Measurements from ENCODE around the gene SPDYE1. TPM values are rescaled to one million over a fixed set of nuclear protein-coding genes. Genes with fewer than 3 reads are reported as not detected.
A peak's percentile ranks its signal among the peaks of the same experiment; 100 is the strongest.

The SPDYE1 gene
- total RNA-seq, 1 donor from 2014 or later = 0.13 TPM

DNA sequence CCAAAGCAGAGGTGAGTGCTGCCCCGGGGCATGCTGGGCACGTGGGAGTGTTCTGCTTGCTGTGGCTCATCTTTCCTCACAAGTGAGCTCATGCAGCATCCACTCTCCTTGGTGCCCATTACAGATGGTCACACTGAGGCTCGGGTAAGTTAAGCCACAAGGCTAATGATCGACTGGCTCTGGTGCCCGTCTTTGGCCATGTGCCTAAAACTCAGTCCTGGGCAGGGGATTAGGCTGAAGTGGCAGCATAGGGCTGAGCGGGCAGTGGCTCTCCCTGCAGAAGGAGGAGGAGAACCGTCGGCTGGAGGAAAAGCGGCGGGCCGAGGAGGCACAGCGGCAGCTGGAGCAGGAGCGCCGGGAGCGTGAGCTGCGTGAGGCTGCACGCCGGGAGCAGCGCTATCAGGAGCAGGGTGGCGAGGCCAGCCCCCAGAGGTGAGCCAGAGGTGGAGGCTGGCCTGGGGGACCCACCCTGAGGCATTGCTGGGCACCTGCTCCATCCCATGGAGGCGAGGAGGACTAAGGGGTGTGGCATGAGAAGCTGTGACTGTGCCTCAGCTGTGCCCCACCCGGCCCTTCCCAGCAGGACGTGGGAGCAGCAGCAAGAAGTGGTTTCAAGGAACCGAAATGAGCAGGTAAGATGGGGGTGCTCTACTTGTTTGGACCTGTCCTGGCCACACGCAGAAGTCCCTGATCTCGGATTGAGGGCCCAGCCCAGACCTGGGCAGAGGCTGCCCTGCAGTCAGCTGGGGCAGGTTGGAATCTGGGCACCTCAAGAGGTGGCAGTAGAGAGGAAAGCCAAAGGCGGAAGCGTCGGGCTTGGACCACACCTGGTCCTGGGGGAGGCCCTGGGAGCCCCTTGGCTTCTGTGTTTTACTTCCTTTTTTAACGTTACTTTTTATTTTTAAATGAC lies 60.4 kb downstream of the SPDYE1 start:
- peak; percentile 72 for DNase-seq (ENCODE audit: low spot score)
- intact Hi-C loops (cut with DNase I) = no loop called here

DNA sequence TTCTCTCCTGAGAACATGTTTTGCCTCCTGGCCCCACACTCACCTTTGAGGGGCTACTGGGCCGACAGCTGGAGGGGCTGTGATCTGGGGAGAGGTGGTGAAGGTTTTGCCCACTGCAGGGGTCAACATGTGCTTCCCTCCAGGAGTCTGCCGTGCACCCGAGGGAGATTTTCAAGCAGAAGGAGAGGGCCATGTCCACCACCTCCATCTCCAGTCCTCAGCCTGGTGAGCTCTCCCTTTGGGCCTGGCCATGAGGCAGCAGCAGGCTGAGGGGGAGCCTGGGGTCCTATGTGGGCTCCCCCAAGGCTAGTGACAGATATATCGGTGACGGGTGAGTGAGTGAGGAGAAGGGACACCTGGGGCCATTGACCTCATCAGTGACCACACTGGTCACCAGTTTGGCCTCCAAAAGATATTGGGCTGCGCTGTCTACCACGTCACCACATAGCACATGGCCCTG lies 61.1 kb downstream of the SPDYE1 start:
- DNase-seq (ENCODE audit: low spot score) = peak; percentile 57
- intact Hi-C loops (cut with DNase I) = no loop called here

DNA sequence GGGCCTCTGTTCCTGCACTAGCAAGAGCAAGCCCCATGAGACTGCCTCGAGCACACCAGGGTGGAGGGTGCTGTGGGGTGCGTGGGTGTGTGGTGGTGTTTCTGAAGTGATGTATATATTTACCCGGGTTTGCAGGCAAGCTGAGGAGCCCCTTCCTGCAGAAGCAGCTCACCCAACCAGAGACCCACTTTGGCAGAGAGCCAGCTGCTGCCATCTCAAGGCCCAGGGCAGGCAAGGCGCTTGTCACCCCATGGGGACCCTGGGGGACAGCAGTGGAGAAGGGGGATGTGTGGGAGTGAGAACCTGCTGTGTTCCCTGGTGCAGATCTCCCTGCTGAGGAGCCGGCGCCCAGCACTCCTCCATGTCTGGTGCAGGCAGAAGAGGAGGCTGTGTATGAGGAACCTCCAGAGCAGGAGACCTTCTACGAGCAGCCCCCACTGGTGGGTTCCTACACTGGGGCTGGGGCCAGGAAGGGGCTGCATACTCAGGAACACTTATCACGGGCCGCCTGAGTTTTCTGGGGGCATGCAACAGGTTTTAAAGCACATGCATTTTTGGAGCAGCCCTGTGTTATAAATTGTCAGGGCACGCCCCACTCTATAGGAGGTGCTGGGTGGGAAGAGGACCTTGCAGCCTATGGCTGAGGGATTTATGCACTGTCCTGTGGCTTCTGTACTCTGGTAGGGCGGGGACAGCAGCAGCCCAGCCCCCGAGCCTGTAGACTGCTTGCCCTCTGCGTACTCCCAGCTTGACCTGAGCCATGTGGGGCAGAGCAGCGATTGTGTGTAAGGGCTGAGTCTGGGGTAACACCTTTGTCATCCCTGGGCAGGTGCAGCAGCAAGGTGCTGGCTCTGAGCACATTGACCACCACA lies 61.8 kb downstream of the SPDYE1 start:
- peak; percentile 70 for DNase-seq (ENCODE audit: low spot score)

More for the DNA sequence above, 61.8 kb downstream of the SPDYE1 start:
- intact Hi-C loops (cut with DNase I) = no loop called here

Small RNAs within 50 kb of the gene (microRNA-seq; reads per million reads assigned to microRNA genes)
- not detected for gene MIR6837

Other genes with a start within 250 kb of the SPDYE1 start
- gene BLVRA, start 239.2 kb upstream of the SPDYE1 start, total RNA-seq = 48.6 TPM
- 101 TPM for gene MRPS24, start 128.4 kb upstream of the SPDYE1 start, total RNA-seq
- 40.0 TPM for gene URGCP, start 91.3 kb upstream of the SPDYE1 start, total RNA-seq
- gene UBE2D4, start 71.5 kb upstream of the SPDYE1 start, total RNA-seq = 34.9 TPM
- gene DBNL, start 46.8 kb downstream of the SPDYE1 start, total RNA-seq = 48.9 TPM
- gene PGAM2, start 67.7 kb downstream of the SPDYE1 start, total RNA-seq = 322 TPM
- gene POLM, start 84.6 kb downstream of the SPDYE1 start, total RNA-seq = 13.9 TPM
- gene AEBP1, start 106.4 kb downstream of the SPDYE1 start, total RNA-seq = 93.1 TPM
- 88.1 TPM for gene POLD2, start 125.7 kb downstream of the SPDYE1 start, total RNA-seq
- gene MYL7, start 143.4 kb downstream of the SPDYE1 start, total RNA-seq = 2,493 TPM
- 3.7 TPM for gene GCK, start 191.5 kb downstream of the SPDYE1 start, total RNA-seq
- gene YKT6, start 203.1 kb downstream of the SPDYE1 start, total RNA-seq = 56.1 TPM